ENCODE measurements around the gene ARHGEF3.

DNA sequence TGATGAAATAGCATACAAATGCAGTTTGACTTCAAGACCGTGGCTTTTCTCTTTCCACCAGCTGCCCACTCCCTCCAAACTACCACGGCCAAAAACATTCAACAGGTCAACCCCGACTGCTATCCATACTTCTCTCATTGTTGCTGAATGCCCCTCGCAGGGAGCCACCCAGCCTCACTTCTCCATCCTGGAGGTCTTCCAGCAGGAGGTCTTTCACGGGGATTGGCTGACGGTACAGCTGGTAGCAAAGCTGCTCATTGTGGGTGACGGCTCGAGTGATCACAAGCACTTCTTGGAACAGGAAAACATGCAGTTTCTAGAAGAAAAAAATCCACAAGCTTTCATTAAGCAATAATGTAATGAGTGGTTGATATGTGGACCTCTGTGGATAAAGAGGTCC is 69.6 kb downstream of the ARHGEF3 start:
- TF ChIP-seq, protein P1, sequence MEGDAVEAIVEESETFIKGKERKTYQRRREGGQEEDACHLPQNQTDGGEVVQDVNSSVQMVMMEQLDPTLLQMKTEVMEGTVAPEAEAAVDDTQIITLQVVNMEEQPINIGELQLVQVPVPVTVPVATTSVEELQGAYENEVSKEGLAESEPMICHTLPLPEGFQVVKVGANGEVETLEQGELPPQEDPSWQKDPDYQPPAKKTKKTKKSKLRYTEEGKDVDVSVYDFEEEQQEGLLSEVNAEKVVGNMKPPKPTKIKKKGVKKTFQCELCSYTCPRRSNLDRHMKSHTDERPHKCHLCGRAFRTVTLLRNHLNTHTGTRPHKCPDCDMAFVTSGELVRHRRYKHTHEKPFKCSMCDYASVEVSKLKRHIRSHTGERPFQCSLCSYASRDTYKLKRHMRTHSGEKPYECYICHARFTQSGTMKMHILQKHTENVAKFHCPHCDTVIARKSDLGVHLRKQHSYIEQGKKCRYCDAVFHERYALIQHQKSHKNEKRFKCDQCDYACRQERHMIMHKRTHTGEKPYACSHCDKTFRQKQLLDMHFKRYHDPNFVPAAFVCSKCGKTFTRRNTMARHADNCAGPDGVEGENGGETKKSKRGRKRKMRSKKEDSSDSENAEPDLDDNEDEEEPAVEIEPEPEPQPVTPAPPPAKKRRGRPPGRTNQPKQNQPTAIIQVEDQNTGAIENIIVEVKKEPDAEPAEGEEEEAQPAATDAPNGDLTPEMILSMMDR (IDR thresholded peaks at IDR 0.05; ENCODE audit: low read length): no peak
- TF ChIP-seq EZH2phosphoT487 (IDR thresholded peaks at IDR 0.05; ENCODE audit: low read length): no peak
- no peak for TF ChIP-seq EZH2 (optimal IDR thresholded peaks at IDR 0.05; ENCODE audit: low read depth, low read length)

All from MM.1S (cell line).